Limb (tissue), 2 donors: ENCODE data around the gene REC8.
A peak's percentile ranks its signal among the peaks of the same experiment; 100 is the strongest.

Experiments used
- DNase-seq, 2 donors: peaks; one replicate each; pipeline ENCODE4 v3.0.0-alpha.2; 2016; ENCODE audit errors: extremely low spot score in 2 of 2

Gene REC8

DNA sequence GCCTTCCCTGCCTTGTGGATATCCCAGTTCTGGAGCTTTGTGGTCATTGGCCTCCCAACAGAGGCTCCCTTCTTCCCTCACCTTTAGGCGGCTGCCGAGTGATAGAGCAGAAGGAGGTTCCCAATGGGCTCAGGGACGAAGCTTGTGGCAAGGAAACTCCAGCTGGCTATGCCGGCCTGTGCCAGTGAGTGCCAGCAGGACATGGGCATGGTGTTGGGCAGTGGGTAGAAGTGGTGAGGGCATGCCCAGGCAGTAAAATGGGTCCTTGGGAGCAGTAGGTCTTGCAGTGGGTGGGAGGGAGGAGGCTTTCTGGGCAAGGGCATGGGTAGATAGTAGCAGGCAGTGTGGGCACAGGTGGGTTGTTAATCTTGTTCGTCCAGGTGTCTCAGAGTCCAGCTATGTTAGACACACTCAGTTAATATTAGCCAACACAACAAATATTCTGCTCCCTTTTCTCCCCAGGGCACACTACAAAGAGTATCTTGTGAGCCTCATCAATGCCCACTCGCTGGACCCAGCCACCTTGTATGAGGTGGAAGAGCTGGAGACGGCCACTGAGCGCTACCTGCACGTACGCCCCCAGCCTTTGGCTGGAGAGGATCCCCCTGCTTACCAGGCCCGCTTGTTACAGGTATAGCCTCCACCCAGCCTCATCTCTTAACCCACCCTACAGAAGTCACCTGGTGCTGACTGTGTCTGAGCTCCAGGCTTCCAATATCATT lies 11.9 kb upstream of the REC8 start:
- no peak for DNase-seq

DNA sequence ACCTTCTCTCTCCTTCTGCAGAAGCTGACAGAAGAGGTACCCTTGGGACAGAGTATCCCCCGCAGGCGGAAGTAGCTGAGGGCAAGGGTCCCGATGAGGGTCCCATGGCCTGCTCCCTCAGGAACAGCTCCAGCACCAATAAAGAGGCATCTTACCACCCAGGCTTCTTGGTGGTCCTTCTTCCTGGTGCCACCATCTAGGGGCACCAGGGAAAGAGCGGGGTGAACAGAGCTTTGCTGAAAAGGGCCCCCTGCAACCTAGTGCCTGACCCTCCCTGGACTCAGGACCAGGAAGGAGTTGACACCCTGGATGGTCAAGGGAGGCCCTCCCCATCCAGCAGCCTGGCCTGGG lies 11.4 kb upstream of the REC8 start:
- DNase-seq, result no peak

DNA sequence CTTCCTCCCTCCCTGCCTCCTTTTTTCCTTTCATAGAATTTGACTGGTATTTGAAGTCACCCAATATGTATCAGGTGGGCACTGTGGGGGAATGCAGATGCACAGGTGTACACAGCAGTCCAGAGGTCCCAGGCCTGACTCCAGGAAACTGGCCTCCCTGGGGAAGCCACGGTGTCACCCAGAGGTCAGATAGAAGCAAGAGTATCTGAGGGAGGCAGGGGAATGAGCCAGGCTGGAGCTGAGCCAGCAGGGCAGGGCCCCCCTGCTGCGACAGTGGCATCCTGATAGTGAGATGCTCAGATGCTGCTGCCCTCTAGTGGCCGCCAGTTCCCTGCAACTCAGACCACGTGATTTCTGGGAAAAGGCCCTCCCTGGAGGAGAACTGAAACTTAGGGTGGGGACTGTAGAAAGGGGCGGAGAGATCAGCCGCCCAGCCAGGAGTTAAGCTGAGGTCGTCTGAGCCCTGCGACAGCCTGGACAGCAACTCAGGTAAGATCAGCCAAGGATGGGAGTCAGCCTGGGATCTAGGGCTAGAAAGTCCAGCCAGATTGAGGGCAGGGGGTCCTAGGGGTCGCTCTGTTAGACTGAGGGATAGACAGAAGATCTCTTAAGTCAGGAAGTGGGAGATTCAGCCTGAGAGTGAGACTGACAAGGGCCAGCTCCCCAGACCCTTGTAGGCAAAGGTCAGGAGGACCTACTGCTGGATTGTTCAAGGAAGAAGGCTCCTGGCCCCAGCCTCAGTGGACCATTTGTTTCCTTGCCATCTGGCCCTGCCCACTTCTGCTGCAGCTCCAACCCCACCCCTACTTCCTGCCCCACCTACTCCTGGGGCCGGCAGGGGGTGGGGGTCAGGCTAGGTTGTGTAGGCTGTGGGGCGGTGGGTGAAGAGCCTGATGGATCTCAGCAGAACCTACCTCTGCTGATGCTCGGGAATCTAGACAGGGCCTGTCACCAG lies 10.8 kb upstream of the REC8 start, which contains the start of gene IRF9:
Gene IRF9, plus strand, starts transcription at position 416 of the 955 bp plus-strand sequence. CDS start 880 bp downstream, outside the sequence.
- peak; percentile 92 to 97 for DNase-seq

DNA sequence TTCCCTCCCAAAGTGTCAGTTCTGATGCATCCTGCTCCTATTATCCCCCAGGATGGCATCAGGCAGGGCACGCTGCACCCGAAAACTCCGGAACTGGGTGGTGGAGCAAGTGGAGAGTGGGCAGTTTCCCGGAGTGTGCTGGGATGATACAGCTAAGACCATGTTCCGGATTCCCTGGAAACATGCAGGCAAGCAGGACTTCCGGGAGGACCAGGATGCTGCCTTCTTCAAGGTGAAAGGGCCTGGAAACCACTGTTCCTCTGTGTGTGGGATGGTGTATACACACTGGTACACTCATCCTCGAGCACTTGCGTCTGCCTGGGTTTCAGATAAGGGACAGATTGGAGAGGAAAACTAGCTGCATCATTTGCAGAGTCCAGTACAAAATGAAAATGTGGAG lies 9.8 kb upstream of the REC8 start:
- no peak for DNase-seq

DNA sequence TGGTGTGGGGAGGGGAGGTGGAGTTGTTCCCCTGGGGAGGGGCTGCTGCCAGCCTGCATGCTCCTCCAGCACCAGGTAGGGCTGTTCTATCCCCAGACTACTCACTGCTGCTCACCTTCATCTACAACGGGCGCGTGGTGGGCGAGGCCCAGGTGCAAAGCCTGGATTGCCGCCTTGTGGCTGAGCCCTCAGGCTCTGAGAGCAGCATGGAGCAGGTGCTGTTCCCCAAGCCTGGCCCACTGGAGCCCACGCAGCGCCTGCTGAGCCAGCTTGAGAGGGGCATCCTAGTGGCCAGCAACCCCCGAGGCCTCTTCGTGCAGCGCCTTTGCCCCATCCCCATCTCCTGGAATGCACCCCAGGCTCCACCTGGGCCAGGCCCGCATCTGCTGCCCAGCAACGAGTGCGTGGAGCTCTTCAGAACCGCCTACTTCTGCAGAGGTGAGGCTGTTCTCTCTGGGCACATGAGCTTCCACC lies 7.3 kb upstream of the REC8 start:
- DNase-seq, result no peak

DNA sequence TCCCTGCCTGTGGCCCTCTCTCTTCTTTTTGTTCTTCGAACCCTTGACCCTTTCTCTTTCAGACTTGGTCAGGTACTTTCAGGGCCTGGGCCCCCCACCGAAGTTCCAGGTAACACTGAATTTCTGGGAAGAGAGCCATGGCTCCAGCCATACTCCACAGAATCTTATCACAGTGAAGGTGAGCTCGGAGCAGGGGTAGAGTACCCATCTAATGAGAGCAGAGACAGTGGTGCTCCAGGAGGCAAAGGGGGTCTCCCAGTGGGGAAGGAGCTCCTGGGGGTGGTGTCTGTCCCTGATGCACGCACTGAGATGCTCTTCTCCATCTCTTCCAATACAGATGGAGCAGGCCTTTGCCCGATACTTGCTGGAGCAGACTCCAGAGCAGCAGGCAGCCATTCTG lies 6.1 kb upstream of the REC8 start:
- DNase-seq, result no peak

DNA sequence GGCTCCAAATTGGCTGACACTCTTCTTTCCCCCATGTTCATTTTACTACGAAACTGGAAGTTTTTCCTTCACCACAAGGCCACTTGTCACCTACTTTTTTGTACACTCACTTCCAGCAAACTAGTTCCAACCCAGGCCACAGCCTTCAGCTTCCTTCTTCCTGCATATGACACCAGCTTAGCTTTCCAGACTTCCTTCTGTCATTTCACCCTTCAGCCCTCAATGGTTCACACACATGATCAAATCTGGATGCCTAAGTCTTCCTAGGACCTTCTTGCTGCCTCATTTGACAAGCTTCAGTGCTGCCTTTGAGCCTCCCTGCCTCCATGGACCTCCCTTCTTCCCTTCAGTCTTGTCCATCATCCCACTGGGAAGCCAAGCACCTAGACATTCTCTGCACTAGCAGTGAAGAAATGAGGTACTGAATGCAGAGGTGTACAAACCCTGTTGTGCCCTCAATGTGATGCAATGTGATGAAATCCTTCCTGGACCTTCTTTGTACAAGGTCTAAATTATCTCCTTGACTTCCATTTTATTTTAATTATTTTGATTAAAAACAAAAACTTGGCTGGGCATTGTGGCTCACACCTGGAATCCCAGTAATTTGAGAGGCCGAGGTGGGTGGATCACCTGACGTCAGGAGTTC lies 4.3 kb upstream of the REC8 start:
- no peak for DNase-seq

DNA sequence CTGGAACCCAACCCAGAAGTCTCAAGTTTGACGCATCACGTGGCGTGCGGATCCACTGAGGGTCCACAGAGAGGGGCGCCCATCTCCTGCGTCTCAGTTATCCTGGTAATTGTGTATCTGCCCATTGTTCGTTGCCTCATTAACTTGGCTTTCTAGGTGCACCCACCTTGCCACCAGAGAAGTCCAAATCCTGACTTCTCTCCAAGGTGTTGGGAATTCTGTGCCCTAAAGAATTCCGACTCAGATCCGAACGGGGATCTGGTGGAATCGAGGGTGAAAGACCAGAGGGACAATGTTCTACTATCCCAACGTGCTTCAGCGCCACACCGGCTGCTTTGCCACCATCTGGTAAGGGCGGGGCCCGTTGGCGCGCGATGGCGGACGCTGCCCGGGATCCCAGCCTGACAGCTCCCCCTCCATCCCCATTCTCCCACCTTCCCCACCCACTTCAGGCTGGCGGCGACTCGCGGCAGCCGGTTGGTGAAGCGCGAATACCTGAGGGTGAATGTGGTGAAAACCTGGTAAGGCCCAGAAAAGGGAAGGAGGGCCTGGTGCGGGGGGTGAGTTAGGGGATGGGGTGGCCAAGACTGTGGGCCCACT lies 481 bp downstream of the REC8 start:
- peak in 1 of 2 donors; percentile 58 for DNase-seq

DNA sequence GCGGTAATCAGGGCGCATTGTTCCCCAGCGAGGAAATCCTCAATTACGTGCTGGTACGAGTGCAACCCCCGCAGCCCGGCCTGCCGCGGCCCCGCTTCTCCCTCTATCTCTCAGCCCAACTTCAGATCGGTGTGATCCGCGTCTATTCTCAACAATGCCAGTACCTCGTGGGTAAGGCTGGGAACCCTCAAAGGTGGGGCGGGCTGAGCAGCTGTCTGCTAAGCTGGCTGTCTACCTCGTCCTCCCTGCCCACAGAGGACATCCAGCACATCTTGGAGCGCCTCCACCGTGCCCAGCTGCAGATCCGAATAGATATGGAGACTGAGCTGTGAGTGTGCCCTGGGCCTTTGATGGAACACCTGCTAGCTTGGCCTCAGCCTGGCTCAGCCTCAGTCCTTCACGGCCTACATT lies 996 bp downstream of the REC8 start:
- DNase-seq, result no peak

DNA sequence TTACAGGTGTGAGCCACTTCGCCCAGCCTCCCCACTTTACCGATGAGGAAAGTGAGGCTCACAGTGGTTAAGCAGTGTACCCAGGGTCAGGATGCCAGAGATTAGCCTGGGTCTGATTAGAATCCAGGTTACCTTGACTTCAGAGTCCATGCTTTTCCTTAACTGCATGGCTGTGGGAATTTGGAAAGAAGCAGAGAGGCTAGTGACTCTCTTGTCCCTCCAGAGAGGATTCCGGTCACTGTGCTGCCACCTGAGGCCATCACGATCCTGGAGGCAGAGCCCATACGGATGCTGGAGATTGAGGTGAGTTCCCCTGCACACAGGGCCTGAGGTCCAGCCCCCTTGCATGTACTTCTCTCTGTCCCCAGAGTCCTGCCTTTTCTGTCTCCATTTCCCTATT lies 4.7 kb downstream of the REC8 start:
- DNase-seq, result no peak

DNA sequence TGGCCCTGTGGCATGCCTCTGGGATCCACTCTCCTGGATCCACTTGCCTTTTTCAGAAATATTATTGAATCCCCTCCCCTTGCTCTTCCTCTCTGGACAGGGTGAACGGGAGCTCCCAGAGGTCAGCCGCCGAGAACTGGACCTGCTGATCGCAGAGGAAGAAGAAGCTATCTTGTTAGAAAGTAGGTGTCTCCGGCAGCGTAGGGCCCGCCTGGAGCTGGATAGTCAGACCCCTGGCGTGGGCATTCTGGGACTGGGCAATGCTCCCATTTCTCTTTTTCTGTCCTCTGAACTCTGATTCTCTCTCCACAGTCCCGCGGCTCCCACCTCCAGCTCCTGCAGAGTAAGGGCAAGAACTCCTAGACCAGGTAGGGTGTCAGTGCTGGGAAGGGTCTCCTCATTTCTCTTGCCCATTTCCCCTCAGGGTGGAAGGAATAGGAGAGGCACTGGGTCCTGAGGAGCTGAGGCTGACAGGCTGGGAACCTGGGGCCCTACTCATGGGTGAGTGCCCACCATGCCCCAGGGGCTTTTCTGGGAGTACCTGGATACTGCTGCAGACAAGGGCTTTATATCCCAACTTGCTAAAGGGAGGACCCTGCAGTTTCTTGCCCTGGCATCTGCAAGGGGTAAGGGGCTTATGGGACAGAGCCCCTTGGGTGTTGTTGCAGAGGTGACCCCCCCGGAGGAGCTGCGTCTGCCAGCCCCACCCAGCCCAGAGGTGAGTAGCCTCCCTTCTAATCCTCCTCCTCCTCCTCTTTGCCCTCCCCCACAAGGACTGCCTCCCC lies 5.4 kb downstream of the REC8 start:
- DNase-seq, result no peak

DNA sequence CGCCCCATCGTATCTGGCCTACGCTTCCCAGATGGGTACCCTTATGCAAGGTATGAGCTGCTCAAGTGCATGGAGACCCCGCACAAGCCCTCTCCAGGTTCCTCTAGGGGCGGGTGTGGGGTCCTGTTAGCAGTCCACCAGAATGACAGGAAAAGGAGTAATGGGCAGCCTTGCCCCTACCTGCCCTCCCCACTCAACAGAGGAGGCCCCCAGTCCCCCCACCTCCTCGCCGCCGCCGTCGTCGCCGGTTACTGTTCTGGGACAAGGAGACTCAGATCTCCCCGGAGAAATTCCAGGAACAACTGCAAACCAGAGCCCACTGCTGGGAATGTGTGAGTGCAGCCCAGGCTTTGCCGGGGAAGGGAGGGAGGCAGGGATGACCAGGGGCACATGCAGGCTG lies 6.0 kb downstream of the REC8 start:
- DNase-seq, result no peak

DNA sequence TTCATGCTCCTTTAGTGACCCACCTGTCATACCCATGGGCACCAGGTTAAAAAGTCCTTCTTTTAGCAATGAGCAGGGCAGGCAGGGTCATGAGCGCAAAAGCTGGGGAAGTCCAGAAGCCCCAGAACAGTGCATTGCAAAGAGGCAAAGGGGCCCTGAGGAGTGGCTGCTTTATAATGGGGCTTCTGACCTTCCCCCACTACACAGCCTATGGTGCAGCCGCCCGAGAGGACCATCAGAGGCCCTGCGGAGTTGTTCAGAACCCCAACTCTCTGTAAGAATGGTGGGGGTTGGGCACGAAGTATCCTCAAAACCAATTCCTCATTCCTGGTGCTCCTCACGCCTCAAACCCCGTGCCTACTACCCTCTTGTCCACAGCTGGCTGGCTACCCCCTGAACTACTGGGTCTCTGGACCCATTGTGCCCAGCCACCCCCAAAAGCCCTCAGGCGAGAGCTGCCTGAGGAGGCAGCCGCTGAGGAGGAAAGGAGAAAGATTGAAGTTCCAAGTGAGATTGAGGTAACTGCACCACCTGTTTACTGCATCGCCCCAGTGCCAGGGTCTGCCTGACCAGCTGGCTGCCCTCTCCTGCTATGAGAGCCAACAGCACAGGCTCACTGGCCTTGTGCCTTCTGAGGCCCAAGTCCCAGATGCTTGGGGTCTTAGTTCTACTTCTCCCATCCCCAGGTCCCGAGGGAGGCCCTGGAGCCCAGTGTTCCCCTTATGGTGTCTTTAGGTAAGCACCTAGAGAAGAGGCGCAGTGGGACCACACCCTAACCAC lies 6.7 kb downstream of the REC8 start:
- DNase-seq, result no peak

DNA sequence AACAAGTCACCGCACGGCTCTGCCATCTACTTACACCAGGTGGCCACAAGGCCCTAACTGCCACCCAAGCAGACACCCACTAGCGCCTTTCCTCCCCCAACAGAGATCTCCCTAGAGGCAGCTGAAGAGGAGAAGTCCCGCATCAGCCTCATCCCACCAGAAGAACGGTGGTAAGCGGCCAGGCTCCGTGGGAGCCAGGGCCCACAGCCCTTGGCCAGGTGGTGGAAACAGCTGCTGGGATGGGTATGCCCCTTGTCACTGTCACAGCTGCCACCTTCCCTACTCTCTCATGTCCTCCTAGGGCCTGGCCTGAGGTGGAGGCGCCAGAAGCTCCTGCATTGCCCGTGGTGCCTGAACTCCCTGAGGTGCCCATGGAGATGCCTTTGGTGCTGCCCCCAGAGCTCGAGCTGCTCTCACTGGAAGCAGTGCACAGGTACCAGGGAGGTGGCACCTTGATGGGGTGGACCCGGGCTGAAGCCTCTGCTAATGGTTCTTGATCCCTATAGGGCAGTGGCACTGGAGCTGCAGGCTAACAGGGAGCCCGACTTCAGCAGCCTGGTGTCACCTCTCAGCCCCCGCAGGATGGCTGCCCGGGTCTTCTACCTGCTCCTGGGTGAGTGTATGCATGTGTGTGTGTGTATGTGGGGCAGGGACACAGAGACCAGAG lies 7.5 kb downstream of the REC8 start:
- no peak for DNase-seq

DNA sequence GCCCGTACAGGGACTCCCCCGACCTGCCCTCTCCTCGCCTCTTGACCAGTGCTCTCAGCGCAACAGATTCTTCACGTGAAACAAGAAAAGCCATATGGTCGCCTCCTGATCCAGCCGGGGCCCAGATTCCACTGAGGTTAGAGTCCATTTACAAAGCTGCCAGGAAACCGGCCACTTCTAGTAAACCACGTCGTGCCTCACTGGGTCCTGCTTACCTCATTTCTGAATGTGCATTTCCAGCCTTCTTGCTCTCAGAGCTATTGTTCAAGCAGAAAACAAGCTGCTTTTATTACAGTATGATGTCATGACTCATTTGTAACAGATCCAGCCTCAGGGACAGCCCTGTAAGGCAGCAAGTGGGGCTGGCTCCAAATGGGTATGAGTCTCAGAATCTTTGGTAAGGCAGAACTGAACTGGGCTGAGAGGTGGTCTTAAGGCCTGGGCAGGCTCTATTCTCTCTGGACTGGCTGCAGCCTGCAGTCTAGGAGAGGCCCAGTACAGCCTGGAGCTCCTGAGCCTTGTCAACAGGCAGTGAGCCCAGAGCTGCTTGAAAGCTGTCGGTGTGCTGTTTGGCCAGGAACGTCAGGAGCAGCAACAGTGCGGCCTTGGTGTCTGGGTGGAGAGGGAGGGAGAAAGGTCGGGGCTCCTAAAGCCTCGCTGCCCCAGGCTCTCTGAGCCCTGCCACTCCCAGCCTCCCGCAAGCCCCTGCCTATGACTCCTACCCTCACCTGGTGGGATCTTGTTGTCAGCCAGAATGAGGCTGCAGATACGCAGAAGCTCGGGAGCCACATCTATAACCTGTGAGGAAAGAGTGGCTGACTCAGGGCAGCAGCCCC lies 8.3 kb downstream of the REC8 start:
- no peak for DNase-seq

DNA sequence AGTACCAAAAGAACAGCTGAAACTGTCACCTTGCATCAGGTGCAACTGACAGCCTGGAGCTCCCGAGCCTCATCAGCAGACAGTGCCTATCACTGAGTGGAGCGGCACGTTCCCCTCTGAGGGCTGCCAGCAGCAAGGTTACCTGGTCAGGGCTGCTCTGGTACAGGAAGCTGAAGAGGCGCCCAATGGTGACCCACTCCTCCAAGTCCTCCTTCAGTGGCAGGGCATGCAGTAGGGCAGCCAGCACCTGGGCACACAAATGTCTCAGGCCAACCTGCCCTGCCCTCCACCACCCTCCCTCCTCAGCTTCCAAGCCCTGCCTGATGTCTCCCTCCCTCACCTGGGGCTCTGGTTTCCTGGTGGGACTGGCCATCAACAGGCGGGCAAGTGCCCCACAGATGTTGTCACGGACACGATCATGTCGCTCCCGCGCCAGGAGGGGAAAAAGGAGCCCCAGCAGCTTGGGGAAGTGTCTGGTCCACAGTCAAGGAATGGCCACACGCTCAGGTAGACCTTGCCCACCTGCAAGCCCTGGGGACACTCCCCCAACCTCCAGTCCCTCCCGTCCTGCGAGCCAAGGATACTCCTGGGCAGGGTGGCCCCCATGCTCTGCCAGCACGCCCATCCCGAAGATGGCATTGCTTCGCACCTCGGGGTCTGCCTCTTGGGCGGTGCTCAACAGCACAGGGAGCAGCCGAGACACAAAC lies 9.6 kb downstream of the REC8 start:
- no peak for DNase-seq

DNA sequence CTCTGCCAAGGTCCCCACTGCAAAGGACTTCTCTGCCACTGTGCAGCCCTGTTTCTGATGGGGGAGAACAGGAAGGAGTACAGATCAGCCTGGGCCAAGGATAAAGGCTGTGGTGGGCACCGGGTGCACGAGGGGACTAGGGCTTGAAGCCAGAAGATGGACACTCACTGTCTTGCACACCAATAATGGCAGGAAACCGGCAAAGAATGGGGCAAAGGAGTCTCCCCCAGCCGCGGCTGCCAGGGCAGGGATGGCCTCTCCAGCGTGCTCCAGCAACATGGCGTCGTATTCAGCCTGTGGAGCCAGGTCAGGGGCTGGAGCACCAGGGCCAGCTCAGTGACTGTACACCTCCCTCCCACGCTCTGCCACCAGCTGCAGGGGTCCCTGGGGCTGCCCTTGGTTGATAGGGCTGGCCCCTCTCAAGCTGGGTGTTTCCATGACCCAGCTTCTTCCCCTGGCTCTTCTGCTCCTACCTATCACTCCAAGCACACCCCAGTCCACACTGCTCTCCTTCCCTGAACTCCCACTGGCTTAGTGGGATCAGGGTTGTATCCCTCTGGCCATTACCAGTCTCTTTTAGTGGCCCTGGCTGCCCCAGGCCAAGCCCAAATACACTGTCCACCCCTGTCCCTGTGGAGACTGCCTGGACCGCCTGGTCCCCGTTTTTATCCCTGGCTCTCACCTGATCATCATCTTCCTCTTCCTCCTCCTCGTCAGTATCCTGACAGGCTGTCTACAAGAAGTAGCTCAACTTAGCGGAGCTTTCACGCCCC lies 10.4 kb downstream of the REC8 start:
- no peak for DNase-seq
